ENCODE data around the gene PCYT1B. TPM values are rescaled to one million over a fixed set of nuclear protein-coding genes. Genes with fewer than 3 reads are reported as not detected.

Gene PCYT1B
- total RNA-seq, 2 experiments from 2014 or later: 0.49 to 0.74 TPM

DNA sequence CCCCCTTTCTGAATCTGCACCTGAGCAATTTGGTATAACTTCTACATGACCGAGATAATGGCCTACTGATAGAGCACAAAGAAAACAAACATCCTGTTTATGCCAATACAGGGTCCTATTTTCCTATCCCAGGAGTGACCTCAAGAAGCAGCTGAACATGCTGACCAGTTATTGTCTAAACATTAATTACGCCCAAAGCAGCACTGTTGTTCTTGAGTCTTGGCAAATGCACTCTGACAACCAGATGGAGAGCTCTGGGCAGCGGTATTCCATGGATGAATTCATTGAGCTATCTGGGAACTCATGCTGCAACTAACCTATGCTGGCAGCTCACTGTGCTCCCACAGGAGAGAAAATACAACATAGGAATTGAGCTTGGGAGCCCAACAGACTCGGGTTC is 52.6 kb downstream of the PCYT1B start:
- no peak for DNase-seq
- Mint-ChIP-seq H3K4me1 (no peaks in the 10 kb centered on the region), H3K9me3 (no peaks in the 10 kb centered on the region), H3K4me3 (no peak overlapping the region), H3K27ac (no peak overlapping the region), H3K36me3 (no peaks in the 10 kb centered on the region), H3K27me3 (peaks cover 6% of the 10 kb centered on the region)

DNA sequence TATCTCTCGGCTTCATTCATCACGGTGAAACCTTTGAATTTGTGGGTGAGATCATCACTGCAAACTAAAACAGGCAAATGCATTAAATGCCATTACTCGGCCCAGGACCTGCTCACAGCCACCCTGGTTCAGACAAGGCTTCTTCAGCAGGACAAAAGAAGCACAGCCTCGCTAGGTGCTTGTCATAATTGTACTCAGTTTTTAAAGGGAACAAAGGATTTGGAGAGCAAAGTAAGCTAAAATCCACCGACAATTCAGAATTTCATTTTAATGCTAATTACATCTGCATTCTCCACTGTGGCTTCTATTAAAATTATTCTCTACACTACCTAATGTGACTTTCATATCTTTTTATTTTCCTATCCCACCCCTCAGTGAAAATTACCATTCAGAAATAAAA is 57.0 kb downstream of the PCYT1B start:
- H3K9me3 Mint-ChIP-seq: no peaks in the 10 kb centered on the region
- H3K27me3 Mint-ChIP-seq: peaks cover 6% of the 10 kb centered on the region
- no peaks in the 10 kb centered on the region for H3K36me3 Mint-ChIP-seq
- H3K4me3 Mint-ChIP-seq: no peak overlapping the region
- H3K4me1 Mint-ChIP-seq: no peaks in the 10 kb centered on the region
- DNase-seq: no peak
- H3K27ac Mint-ChIP-seq: no peak overlapping the region

DNA sequence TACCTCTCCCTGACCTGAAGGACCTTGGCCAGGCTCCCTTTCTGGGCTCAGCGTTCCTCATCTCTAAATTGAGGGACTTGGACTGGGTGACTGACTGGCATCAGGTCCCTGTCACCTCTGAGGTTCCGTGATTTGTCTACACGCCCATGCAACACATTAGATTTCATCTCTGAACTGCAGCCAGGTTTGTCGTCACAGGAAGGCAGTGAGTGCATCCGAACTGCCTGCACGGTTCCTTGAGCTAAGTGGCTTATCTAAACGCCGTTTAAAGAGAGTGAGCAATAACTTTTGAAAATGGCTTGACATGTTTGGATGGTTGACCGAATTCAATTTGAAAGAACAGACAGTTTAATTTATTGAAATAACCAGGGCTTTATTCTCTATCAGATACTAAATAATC is 70.1 kb downstream of the PCYT1B start:
- H3K4me1 Mint-ChIP-seq: no peaks in the 10 kb centered on the region

DNA sequence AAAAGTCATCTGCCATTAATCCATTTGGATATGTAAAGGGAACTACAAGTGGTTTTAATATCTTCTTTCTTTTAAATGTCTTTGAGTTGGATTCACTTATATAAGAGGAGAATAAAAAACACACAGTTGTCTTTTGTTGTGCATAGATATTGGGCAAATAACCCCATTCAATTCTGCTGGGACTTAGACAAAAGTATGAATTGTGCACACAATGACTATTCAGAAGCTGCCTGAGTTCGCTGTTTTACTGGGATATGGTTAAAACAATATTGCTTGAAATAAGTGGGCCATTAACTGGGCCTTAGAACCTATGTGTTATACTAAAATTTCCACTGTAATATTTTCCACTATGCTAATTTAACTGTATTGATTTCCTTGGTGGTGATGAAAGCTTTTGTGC is 71.7 kb downstream of the PCYT1B start:
- Mint-ChIP-seq H3K36me3 (no peaks in the 10 kb centered on the region), H3K4me1 (no peaks in the 10 kb centered on the region)

More for the DNA sequence above, 70.1 kb downstream of the PCYT1B start:
- DNase-seq: no peak
- Mint-ChIP-seq H3K9me3 (no peaks in the 10 kb centered on the region), H3K27me3 (no peaks in the 10 kb centered on the region), H3K27ac (no peak overlapping the region), H3K4me3 (no peak overlapping the region), H3K36me3 (no peaks in the 10 kb centered on the region)

DNA sequence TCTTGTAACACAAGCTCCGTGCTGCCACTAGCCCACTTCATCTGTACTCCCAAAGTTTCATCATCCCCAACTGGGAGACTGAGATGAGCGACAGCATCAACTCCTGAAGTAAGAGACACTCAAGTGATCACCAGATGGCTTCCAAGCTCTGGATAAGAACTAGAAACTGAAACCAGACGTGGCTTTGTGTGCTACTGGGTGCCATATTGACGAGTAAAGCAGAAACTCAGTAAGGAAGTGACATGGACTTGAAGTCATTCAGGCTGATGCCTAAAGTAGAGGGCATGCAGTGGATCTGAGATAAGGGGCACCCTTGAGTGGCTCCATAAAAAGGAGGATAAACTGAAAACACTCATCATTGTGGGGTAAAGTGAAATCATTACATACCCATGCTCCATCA is 72.4 kb downstream of the PCYT1B start:
- Mint-ChIP-seq H3K27ac (no peak overlapping the region), H3K9me3 (no peaks in the 10 kb centered on the region), H3K4me1 (no peaks in the 10 kb centered on the region), H3K27me3 (no peaks in the 10 kb centered on the region), H3K36me3 (no peaks in the 10 kb centered on the region), H3K4me3 (no peak overlapping the region)
- no peak for DNase-seq

More for the DNA sequence above, 71.7 kb downstream of the PCYT1B start:
- no peak overlapping the region for H3K4me3 Mint-ChIP-seq
- H3K27ac Mint-ChIP-seq: no peak overlapping the region
- no peaks in the 10 kb centered on the region for H3K27me3 Mint-ChIP-seq
- DNase-seq: no peak
- H3K9me3 Mint-ChIP-seq: no peaks in the 10 kb centered on the region

DNA sequence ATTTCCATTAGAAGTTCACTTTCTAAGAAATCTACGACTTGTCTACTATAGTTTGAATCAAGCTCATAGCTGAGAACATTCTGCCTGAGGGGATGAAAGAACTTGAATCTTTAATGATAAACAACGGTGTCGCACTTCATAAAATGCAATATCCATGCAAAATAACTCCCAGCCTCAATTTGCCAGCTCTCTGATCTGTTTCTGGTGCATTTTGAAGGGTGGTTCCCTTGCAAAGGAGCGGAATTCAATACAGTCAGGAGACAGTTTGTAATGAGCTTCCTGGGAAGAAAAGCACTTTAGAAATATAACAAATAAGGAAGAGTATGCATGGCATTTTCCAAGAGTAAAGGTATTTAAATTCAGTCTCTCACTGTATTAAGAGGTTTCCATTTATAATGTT is 80.0 kb downstream of the PCYT1B start:
- H3K4me3 Mint-ChIP-seq: no peak overlapping the region
- no peak overlapping the region for H3K27ac Mint-ChIP-seq
- H3K9me3 Mint-ChIP-seq: no peaks in the 10 kb centered on the region
- no peak for DNase-seq
- no peaks in the 10 kb centered on the region for H3K27me3 Mint-ChIP-seq
- no peaks in the 10 kb centered on the region for H3K36me3 Mint-ChIP-seq
- no peaks in the 10 kb centered on the region for H3K4me1 Mint-ChIP-seq

DNA sequence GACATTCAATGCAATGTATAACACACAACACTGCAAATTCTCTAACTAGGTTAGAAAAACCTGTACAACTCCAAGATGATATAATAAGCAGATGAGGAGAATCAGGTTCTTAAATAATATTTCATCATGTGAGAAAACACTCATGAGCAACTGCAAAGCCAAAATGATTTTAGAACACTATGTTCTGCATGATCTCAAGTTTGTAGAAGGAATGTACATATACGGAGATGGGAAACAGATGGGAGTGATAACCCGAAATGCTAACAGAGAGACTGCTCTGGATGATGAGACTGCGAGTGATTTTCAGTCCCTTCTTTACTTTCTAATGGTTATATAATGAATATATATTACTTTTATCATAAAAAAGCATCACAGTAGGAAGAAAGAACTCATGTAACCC is 80.9 kb downstream of the PCYT1B start:
- no peaks in the 10 kb centered on the region for H3K9me3 Mint-ChIP-seq
- H3K4me3 Mint-ChIP-seq: no peak overlapping the region

DNA sequence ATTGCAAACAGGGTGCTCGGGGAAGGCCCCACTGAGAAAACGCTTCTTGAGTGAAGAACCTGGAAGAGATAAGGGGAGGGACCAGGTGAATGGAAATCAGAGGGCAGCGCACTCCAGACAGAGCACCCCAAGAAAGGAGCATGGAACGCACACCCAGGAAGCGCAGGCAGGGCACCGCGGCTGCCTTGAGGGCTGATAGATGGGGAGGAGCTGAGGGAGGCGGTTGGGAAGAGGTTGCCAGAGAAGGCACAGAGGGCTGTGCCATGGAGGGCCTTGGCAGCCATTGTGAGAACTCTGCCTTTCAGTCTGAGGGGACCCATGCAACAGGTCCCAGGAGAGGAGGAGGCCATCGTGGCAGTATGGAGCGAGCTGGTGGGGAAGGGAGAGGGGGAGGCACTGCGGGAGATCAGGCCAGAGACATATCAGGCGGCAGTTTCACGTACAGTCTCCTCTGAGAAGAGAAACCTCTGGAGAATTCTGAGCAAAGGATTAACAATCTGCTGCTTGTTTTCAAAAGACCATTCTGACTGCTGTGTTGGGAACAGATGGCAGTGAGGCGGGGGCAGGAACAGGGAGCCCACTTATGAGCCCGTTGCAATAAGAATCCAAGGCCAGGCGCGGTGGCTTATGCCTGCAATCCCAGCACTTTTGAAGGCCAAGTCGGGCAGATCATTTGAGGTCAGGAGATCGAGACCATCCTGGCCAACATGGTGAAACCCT is 83.7 kb downstream of the PCYT1B start:
- Mint-ChIP-seq H3K9me3 (no peaks in the 10 kb centered on the region), H3K27ac (no peak overlapping the region), H3K4me3 (no peak overlapping the region), H3K4me1 (no peaks in the 10 kb centered on the region), H3K36me3 (no peaks in the 10 kb centered on the region), H3K27me3 (no peaks in the 10 kb centered on the region)
- DNase-seq: no peak

More for the DNA sequence above, 80.9 kb downstream of the PCYT1B start:
- Mint-ChIP-seq H3K36me3 (no peaks in the 10 kb centered on the region), H3K4me1 (no peaks in the 10 kb centered on the region), H3K27me3 (no peaks in the 10 kb centered on the region), H3K27ac (no peak overlapping the region)
- no peak for DNase-seq

DNA sequence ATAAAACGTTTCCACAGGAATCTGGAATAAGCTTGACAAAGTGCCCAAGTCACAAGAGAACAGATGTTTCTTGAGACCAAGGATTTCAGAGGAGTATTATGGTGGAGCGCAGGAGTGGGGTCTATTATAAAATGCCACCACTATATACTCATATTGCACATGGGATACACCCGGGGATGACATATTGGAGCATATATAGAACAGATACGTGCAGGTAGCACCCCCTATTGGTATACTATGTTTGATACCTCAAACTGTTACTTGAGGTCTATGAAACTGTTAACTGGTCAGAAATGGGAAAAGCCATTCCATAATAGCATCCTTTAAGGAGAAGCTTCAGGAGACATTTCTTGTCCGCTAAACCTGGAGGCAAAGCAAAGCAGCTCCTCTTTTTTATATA is 86.0 kb downstream of the PCYT1B start:
- Mint-ChIP-seq H3K27me3 (no peaks in the 10 kb centered on the region), H3K36me3 (no peaks in the 10 kb centered on the region), H3K4me1 (no peaks in the 10 kb centered on the region), H3K4me3 (no peak overlapping the region), H3K27ac (no peak overlapping the region), H3K9me3 (no peaks in the 10 kb centered on the region)
- DNase-seq: no peak

DNA sequence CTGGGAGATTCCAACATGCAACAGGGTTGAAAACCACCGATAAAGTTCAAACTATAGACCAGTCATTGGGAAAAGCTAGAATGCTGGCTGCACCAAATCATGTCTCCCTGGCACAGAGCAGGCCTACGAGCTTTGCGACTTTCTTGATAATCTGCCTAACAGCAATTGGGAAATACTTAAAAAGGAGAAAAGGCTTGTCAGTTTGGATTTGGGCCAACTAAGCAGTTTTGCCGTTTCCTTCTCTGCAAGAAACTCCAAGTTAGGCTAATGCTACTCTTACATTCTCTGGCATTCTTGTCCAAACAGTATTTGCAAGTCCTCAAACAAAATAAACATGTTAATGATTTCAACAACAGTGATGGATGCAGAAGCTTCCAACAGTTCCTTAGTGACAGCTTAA is 94.1 kb downstream of the PCYT1B start:
- Mint-ChIP-seq H3K36me3 (no peaks in the 10 kb centered on the region), H3K27ac (no peak overlapping the region), H3K27me3 (no peaks in the 10 kb centered on the region), H3K4me1 (no peaks in the 10 kb centered on the region), H3K9me3 (no peaks in the 10 kb centered on the region), H3K4me3 (no peak overlapping the region)
- DNase-seq: no peak

DNA sequence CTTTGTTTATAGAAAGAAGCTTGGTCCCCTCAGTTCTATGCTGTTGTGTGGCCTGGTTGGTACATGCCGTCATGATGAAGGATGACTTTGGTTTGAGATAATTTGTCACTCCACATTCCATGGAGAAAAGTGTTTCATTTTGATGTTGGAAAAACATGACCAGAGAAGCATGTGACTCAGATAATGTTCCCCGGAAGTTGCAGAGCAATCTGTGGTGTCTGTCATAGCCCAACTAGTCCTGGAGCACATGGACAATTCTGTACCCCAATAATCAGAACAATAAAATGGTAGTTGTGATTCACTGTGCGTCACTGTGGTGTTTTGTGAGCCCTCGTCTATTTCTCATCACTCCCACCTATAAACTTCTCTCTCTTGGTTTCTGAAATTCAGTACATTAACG is 97.0 kb downstream of the PCYT1B start:
- no peak overlapping the region for H3K27ac Mint-ChIP-seq
- no peak for DNase-seq

DNA sequence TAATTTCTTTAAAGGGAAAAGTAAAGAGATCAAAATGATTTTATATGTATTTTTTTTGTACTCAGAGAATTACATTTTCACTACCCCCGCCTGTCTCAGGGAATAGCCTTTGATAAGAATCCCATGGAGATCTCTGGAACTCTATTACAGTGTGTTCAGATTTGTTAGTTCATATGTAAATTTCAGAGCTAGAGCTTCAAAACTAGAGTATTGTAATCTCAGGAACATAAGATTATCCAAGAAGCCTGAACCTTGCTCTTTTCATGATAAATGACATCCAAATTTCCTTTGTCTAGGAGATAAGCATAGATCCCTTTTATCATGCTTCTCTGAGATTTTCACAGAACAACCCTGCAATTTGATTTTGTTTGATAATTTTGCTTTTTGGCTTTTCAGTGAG is 99.2 kb downstream of the PCYT1B start:
- Mint-ChIP-seq H3K27me3 (no peaks in the 10 kb centered on the region), H3K9me3 (no peaks in the 10 kb centered on the region), H3K36me3 (peaks cover 6% of the 10 kb centered on the region), H3K4me1 (no peaks in the 10 kb centered on the region), H3K27ac (no peak overlapping the region), H3K4me3 (no peak overlapping the region)
- no peak for DNase-seq

More for the DNA sequence above, 97.0 kb downstream of the PCYT1B start:
- Mint-ChIP-seq H3K27me3 (no peaks in the 10 kb centered on the region), H3K9me3 (no peaks in the 10 kb centered on the region), H3K36me3 (no peaks in the 10 kb centered on the region), H3K4me1 (no peaks in the 10 kb centered on the region), H3K4me3 (no peak overlapping the region)

DNA sequence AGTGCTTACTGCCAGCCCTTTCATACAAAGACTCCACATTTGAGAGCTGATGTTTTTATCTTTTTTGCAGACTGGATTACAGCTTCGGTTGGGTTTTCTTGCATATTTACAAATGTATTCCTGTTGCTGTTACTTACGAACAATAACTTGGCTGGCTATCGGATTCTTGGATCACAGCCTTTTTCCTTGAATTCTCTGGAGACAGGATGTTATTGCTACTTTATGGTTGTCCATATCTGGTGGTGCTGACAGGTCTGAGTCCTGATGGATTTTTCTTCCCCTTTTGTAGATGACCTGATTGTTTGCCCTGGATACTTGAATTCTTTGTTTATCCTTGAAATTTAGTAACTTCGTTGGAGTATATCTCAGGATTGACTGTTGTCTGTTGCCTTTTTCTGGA is 104.4 kb downstream of the PCYT1B start:
- H3K27ac Mint-ChIP-seq: no peak overlapping the region
- no peaks in the 10 kb centered on the region for H3K4me1 Mint-ChIP-seq
- H3K9me3 Mint-ChIP-seq: no peaks in the 10 kb centered on the region
- H3K36me3 Mint-ChIP-seq: peaks cover 15% of the 10 kb centered on the region
- DNase-seq: no peak
- H3K27me3 Mint-ChIP-seq: no peaks in the 10 kb centered on the region
- H3K4me3 Mint-ChIP-seq: no peak overlapping the region

DNA sequence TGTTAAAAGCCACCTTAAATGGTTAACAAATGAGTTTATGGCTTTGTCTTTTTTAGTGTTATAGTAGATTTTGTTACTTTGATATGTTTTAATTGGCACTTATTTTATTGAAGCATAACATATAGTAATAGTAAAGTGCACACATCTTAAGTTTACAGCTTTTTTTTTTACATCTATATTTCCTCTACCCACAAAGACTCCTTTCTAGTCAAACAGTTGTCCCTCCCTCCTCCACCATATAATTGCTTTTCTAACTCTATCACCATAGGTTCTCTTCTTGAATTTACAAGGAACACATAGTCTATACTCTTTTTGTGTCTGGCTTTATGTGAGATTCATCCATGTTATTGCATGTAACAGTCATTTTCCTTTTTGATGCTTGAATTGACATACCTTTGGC is 110.6 kb downstream of the PCYT1B start:
- no peaks in the 10 kb centered on the region for H3K9me3 Mint-ChIP-seq
- H3K4me1 Mint-ChIP-seq: no peaks in the 10 kb centered on the region
- H3K27ac Mint-ChIP-seq: no peak overlapping the region
- peaks cover 17% of the 10 kb centered on the region for H3K36me3 Mint-ChIP-seq
- no peaks in the 10 kb centered on the region for H3K27me3 Mint-ChIP-seq
- no peak for DNase-seq
- no peak overlapping the region for H3K4me3 Mint-ChIP-seq

DNA sequence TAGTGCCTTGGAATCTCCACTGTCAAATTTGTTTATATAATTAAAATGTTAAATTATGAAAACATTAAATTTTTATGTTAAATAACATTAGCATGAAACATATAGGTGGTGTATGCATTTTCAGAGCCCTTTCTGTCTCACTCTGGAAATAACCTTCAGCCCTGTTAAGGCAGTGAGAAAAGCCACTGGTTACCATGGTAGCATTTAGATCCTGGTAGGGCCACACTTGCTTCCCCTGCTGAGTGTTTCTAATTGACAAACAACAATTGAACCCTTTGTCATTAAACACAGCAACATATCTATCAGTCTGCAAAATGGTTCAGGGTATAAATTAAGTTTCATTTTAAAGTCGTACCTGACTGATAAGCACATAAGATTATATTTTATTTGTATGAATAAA is 118.5 kb downstream of the PCYT1B start:
- H3K27me3 Mint-ChIP-seq: no peaks in the 10 kb centered on the region
- H3K27ac Mint-ChIP-seq: no peak overlapping the region
- H3K9me3 Mint-ChIP-seq: no peaks in the 10 kb centered on the region
- no peaks in the 10 kb centered on the region for H3K36me3 Mint-ChIP-seq
- no peak overlapping the region for H3K4me3 Mint-ChIP-seq
- no peaks in the 10 kb centered on the region for H3K4me1 Mint-ChIP-seq
- no peak for DNase-seq

DNA sequence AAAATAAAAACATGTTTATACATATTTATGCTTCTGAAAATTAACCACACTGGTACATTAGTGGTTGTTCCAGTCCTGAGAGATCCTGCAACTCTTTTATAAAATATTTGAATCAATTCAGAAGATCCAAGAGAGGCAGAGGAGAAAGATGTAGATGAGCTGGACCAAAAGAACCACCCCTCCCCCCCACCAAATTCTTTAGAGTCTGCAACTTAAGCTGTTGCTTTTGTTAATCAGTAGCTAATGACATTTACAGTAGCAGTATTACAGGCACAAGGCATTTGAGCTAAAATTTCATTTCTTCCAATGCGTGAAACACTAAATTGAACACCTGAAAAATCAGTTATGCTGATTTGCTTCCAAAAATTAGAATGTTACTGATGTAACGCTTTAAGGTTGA is 120.5 kb downstream of the PCYT1B start:
- Mint-ChIP-seq H3K27ac (no peak overlapping the region), H3K4me1 (no peaks in the 10 kb centered on the region), H3K4me3 (no peak overlapping the region), H3K36me3 (no peaks in the 10 kb centered on the region), H3K9me3 (no peaks in the 10 kb centered on the region), H3K27me3 (no peaks in the 10 kb centered on the region)
- no peak for DNase-seq
